RCC 7860 (cell line): ENCODE results near the gene CKMT2.

ENCODE experiments used
- DNase-seq: peaks from one replicate; pipeline ENCODE4 v3.0.0-alpha.2; 2015; ENCODE audit warnings: low spot score
- FAIRE-seq: peaks from 2 replicates; lab custom pipeline; 2012; peaks lifted over from hg19 to GRCh38; lab: Jason Lieb, UNC

CKMT2 gene

DNA sequence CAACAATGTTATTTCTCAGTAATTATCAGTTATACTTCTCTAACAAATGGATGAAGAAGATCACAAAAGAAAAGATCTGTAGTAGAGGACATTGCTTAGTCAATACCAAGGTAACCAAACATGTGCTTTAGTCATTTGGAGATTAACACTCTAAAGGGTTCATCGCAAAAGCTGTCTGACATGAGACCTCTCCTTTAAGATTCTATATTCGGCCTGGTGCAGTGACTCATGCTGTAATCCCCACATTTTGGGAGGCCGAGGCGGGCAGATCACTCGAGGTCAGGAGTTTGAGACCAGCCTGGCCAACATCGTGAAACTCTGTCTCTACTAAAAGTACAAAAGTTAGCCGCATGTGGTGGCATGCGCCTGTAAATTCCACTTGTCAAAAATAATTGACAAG lies 18.3 kb upstream of the CKMT2 start:
- no peak for FAIRE-seq
- no peak for DNase-seq

DNA sequence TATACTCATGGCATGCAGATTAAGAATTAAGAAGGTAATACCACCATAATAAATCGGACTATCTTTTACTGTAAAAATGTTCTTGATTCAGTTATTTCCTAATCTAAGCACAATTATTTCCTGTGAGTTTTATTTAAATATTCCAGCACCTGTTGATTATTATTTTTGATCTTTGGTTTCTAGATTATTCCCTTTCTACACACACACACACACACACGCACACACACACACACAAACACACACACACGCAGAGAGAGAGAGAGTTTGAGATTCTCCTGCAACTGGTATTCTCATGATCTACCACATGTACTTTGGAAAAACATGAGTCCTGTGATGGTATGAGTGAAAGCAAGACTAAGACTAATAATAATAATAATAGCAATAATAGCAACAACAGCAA lies 17.0 kb upstream of the CKMT2 start:
- no peak for FAIRE-seq
- no peak for DNase-seq

DNA sequence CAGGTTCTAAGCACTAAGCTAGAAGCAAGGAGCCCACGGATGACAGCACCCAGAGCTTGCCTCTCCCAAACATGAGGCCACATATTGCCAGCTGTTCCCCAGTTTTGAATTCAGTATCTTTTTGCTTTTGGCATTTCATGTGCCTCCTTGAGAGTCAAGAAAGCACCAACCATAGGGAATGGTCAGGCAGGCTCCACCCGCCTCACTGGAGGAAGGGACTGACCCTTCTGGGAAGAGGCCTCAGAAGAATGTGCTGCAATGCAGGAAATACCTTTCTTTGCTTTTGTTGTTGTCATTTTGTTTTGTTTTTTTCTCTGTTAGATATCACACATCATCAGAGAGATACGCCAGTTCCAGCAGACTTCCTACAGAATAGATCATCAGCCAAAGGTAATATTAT lies 13.7 kb upstream of the CKMT2 start:
- no peak for FAIRE-seq
- no peak for DNase-seq

DNA sequence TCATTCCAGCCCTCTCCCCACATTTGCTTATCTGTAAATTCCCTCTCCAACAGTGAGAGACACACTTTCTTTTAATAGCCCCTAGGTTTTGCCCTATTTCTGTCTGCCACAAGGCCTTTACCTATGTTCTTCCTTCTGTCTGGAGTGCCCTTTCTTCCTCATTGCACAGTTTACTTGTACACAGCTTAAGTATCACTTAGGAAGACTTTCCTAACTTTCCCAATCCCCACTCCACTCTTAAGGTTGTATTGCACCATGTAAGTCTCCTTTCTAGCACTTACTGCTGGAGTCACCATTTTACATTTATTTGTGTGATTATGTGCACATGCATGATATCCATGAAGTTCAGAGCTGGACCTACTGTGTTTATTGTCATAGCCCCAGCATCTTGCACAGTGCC lies 10.8 kb upstream of the CKMT2 start:
- DNase-seq (no peak), FAIRE-seq (no peak)

DNA sequence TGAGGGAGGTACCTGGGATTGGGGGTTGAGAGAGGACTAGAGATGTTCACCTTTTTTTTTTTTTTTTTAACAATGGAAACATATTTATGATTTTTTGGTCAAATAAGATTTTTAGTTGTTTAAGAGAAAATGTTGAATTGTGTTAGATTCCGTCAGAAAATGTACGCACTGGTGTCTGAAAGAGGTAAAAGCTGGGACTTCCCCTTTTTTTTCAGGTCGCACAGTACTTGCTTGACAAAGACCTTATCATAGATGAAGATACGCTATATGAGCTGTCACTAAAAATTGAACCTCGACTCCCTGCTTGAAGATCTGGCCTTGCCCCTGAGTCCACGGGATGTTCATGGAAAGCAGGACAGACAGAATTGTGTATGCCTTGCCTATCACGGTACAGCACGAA lies 7.7 kb upstream of the CKMT2 start:
- no peak for DNase-seq
- FAIRE-seq = no peak

DNA sequence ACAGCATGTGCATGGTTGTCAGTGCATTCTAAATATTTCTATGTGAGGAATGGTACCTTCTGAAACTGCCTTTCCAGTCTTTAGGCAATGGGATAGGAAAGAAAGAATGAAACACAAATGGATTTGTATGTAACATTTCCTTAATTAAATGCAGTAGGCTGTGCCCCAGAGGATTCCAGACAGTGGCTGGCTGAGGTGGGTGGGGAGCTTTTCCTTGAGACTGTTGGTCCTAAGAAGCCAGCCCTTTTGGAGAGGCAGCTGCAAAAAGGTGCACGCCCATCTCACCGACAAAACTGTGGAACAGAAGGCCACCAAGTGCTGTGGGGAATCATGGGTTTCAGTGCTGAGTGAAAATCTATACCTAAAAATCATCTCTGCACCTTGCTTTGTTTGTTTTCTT lies 6.8 kb upstream of the CKMT2 start:
- DNase-seq = no peak
- FAIRE-seq = no peak

DNA sequence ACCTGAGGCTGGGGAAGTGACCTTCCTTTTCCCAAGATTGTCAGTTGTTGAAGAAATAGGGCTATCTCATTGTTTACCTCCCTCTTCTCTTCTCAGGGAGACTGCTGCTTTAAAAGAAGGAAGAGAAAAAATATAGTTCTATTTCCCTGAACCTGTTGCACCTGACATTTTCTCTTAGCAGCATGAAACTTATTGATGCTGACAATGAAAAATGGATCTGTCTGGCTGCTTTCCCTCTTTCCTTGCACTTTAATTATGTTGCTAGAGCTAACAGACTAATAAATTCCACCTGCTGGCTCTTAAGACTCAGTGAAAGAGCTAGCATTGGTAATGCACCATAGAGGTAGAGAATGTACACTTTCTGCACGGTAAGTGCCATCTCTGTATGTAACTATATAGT lies 6.2 kb upstream of the CKMT2 start:
- FAIRE-seq = no peak
- no peak for DNase-seq

DNA sequence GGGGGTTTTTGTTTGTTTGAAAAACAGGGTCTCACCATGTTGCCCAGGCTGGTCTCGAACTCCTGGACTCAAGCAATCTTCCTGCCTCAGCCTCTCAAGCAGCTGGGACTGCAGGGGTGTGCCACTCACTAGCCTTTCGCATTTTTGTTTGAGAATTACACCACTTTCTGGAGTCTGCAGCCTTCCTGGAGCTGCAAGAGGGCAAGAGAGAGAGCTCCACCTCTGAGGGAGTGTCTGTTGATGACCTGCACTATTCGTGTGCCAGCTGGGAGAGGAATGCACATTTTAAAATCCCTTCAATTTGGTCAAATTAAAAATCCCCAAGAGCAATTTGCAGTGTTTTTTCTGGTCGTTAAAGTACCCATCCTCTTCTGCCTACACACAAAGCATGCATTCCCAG lies 5.0 kb upstream of the CKMT2 start:
- DNase-seq = no peak
- no peak for FAIRE-seq

DNA sequence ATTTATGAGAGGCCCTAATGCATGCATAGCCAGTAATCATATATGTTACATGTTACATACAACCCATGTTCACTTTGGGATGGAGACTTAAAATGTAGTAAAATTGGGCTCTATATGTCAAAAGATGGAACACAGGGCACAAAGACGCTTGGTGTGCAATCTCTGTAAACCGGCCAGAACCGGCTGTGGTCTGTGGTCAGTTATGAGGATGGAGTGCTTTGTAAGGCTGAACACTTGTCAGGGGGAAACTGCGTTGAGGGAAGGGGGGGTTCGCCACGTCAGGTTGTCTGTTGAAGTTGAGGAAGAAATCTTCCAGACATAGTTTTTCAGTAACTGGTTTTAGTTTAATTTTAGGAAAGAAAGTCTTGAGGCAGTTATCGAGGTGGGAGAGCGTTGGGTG lies 2.7 kb upstream of the CKMT2 start:
- FAIRE-seq (no peak), DNase-seq (no peak)

DNA sequence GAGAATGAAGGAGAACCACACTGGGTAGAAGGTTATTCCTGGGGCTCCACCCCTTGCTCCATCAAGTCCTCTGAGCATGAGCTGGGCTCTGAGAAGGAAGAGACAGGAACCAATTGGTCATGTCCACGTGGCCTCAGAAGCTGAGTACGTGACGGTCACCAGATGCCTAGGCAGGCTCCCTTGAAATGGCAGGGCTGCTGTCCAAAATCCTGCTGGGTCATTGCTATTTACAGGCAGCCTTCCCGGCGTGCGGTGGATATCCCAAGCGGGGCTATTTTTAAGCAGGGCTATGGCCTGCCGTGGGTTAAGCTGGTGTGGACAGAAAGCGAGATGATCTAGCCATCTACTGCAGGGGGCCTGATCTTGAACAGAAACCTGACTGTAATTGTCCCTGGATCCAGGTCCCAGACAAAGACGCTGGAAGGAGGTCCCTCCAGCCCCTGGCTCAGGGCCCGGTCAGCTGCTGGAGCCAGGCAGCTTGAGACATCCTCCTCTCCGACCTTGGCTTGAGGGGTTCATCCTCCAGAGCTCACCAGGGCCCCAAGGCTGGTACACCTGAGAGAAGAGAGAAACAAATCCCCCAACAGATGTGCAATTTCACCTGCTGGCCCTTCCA lies 550 bp upstream of the CKMT2 start:
- no peak for DNase-seq
- no peak for FAIRE-seq

DNA sequence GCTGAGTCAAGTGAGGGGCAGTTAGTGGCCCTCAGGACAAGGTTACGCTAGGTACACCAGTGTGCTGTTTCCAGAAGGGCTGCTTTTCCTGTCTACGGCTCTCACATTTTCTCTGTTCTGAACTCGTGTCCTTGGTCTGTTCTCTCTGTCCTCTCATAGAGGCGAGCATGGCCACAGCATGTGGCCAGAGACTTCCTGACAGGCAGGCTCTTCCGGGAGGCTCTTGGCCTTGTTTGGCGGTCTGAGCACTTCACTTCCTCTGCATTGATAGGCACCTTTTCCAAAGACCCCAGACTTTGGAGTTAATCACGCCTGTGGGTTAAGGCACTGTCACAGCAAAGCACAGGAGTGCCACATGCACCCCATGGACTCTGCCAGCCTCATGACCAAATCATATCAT lies 1.2 kb downstream of the CKMT2 start:
- FAIRE-seq (no peak), DNase-seq (no peak)

DNA sequence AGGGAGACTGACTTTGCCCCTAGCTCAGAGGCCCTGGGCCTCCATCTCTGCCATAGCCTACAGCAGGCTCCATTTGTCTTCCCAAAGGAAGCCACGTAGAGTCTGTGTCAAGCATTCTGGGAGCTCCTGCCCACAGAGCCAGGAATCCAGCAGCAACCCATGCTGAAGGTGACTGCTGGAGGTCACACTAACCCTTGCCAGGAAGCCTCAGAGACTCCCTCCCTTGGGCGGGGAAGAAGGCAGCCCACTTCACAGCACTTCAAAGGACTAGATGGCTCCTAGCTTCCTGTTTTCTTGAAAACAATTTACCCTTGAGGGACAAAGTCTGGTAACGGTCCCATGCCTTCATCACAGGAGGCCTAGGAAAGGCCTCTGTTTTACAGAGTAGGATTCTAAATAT lies 1.7 kb downstream of the CKMT2 start:
- FAIRE-seq (no peak), DNase-seq (no peak)

DNA sequence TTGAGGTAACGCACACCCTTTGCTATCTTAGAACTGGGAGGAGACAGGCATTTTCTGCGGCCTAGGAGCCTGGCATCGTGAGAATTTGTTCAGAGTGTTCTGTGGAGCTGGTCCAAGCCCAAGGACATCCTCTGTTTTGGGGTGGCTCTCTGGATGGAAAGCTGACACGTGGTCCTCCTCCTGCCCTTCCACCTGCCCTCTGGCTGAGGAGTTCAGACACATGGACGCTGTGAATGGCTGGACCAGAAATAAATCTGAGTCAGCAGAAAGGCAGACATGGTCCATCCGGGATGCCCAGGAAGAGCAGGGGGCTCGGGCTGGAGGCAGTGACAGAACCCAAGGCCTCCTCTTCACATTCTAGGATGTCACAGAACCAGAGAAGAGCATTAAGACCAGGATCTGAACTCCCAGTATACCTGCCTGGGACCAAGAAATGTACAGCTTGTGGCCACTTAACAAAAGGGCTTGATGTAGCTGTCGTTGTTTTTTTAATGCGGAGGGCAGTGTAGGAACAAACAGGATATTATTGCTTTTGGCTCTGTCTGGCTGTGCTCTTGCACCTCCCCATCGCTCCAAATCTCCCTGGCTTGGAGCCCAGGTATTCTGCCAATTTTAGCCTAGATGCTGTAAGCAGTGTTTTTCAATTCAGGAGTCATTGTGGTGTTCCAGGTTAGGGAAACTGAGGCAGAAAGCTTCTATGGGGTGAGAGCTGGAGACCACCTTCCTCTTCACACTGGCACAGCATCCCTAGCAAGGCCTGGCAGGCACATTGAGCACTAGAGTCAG lies 2.4 kb downstream of the CKMT2 start:
- no peak for FAIRE-seq
- no peak for DNase-seq

DNA sequence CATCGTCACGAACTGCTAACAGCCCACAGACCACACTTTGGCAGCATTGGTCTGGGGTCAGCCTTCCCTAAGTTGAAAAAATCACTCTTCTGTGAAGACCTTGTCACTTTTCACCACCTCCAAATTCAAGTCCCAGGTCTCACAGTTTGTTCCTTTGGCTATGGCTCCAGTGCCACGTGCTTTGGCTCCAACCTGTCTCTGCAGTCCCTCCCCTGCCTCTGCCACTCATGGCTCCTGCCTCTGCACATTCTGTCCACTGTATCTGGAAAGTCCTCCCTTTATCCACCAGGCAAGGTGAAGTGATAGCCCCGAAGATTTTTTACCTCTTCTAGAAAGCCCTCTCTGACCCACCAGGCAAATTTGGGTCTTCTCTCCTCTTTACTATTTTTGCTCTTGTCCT lies 5.3 kb downstream of the CKMT2 start:
- FAIRE-seq = no peak
- no peak for DNase-seq

DNA sequence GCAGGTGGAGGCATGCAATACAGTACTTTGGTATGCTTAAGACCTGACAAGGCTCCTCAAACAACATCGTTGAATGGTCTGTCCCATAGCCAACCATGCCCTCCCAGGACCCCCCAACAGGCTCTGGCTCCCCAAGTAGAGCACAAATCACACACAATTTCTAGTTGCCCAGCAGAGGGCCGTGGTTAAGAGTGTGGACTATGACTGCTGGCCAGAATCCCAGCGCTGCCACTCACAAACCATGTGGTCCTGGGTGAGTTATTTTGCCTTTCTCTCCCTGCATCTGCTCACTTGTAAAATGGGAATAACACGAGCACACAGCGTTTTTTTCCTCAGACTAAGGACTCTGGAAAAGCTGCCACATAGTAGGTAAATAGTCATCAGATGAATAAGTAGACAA lies 6.5 kb downstream of the CKMT2 start:
- FAIRE-seq (no peak), DNase-seq (no peak)

DNA sequence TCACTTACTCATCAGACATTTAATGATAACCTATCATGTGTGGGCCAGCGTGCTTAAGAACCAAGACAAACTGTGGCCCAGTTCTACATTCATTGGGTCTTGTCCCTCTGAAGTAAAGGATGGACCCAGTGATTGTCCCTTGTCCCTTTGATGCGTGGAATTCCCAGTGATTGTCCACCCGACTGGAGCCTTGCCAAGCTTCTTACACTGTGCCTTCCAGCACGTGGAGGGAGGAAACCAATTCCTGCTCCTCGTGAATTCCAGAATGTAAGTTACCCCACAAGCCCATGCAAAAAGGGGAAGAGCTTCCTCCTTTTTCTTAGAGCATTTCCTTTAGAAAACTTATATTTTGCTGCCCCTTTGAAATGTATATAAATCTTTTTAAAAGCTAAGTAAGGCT lies 7.9 kb downstream of the CKMT2 start:
- FAIRE-seq (no peak), DNase-seq (no peak)

DNA sequence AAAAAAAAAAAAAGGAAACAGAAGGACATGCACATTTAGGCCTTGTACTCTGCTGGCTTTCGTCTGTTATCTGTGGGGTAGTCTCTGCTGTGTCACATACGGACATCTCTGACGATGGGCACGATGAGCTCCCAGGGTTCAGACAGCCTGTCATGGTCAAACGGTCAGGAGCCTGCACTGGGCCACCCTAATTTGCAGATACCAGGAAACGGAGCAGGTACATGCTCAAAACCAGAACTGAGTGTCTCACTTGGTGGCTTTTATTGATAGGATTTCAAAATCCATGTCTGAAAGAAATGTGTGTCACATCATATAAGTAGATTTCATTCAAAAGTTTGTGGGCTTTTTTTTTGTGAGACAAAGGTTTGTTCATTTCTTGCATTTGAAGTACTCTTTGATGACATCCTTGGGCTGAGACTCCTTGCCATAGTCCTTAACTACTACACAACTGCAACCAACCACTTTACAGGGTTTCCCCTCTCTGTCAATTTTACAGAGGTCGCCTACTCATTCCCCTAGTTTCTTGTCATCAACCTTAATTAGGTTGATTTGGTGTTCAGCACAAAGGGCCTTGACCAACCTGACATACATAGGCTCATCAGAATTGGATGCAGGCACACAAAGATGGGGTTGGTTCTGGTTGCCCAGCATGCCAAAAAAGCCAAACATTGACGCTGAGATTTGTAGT lies 9.0 kb downstream of the CKMT2 start:
- no peak for DNase-seq
- no peak for FAIRE-seq

DNA sequence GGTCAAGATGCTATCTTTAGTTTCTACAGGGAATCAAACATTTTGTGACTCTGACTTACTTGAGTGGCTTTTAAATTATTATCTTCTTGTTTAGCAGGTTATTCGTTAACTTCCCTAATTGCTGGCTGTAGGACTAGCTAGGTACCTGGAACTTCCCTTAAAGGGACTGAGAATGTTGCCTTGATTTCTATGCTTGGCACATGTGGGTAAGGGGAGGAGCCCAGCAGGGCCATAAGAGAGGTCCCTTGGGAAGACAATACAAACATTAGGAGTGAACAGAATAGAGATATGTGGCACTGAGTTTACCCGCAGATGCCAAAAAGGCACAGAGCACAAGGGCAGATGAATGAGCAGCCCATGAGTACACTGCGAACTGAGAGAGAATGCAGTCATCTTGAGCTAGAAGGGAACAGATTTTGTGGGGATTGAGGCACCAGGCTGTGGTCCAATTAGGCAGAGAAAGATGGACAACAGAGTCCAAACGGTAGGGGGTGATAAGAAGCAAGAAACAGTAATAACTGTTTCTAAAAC lies 9.8 kb downstream of the CKMT2 start:
- FAIRE-seq = no peak
- no peak for DNase-seq

DNA sequence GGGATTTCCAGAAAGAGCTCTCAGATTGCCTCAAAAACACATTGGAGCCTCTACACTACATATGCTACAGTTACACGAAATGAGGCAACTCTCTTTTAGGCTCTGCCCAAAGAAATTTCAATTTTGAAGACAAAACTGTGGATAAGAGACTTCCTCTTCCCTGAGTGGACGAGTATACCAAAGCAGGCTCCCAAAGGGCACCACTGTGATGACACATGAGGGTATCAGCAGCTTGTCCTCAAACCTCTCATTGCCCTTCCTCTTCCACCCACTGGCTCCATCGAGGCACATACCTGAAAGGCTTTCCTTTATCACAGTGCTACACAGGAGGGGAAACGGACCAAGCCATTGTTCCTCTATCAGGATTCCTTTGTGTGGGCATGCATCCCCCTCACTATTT lies 11.3 kb downstream of the CKMT2 start:
- FAIRE-seq = no peak
- DNase-seq = no peak

DNA sequence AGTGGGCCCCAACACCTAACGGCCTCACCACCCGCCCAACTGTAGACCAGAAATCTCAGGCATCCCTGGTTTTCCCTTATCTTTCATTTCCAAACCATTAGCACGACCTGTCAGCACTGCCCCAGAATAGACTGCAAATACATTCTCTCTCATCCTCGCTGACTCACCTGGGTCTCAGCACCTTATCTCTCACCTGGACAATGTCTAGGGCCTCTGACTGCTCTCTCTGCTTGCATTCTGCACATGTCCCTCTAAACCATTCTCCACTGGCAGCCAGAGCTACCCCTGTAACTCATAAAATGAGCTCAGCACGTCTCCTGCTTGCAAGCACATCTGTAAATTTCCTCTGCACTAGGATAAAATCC lies 12.7 kb downstream of the CKMT2 start:
- FAIRE-seq = no peak

DNA sequence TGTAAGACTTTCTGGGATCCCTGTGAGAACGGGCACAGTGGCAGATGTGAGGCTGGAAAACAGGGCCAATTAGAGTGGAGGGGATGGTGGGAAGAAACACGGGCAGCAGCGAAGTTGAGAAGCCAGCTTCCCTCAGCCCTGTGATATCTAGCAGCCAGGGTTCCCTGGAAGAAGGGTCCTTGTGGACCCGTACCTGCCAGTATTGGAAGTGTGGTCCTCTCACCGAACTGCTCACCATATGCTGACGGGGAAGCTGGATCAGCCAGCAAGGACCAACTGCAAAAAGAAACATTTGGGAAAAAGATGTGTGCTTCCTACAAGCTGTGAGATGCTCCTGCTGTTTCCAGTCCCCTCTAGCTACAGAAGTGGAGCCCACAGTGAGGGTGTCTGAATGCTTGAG lies 13.6 kb downstream of the CKMT2 start:
- DNase-seq = no peak
- no peak for FAIRE-seq

More for the DNA sequence above, 12.7 kb downstream of the CKMT2 start:
- DNase-seq = no peak

DNA sequence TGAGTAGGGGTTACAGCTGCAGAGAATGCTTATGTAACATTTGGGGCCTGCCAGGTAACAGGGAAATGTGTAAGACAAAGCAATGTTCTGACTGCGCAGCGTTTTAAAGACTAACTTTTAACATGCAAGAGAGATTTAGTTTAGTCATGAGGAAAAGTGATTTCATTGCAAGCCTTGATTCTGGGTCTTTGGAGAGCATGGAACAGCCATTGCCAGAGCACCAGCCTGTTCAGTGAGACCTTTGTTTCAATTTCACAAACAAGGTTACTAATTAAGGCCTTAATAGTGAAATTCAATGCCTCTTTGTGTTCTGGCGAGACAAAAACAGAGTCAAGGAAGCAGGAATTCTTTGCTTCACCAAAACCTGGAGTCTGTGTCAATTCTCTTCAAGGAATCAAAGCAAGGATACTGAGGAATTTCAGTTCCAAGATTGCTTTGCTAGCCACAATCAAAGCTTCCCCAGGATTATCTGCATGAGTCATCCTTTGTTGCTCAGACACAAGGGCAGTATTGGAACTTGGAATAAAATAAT lies 14.4 kb downstream of the CKMT2 start:
- no peak for DNase-seq
- no peak for FAIRE-seq
